Glutamatergic neuron (in vitro differentiated cells): Measurements from ENCODE around the gene NHS. TPM values are rescaled to one million over a fixed set of nuclear protein-coding genes. Genes with fewer than 3 reads are reported as not detected.

Experiments used
- DNase-seq: peaks from one replicate; pipeline ENCODE4 v3.0.0; 2022
- H3K27ac Mint-ChIP-seq: one replicate; pipeline ENCODE4 v1.8.0; 2020; ENCODE audit warnings: mild to moderate bottlenecking, mixed read lengths, inconsistent platforms; ENCODE audit not compliant: unreplicated experiment
- H3K27me3 Mint-ChIP-seq: one replicate; pipeline ENCODE4 v1.8.0; 2020; ENCODE audit warnings: mild to moderate bottlenecking, moderate library complexity, mixed read lengths, inconsistent platforms; ENCODE audit not compliant: unreplicated experiment
- H3K36me3 Mint-ChIP-seq: one replicate; pipeline ENCODE4 v1.8.0; 2020; ENCODE audit warnings: mild to moderate bottlenecking, mixed read lengths, inconsistent platforms; ENCODE audit not compliant: unreplicated experiment
- H3K4me1 Mint-ChIP-seq: one replicate; pipeline ENCODE4 v1.8.0; 2020; ENCODE audit warnings: mild to moderate bottlenecking, low read depth, mixed read lengths, inconsistent platforms; ENCODE audit not compliant: unreplicated experiment
- H3K4me3 Mint-ChIP-seq: one replicate; pipeline ENCODE4 v1.8.0; 2020; ENCODE audit warnings: mild to moderate bottlenecking, mixed read lengths, inconsistent platforms; ENCODE audit not compliant: unreplicated experiment
- H3K9me3 Mint-ChIP-seq: one replicate; pipeline ENCODE4 v1.8.0; 2020; ENCODE audit warnings: mild to moderate bottlenecking, moderate library complexity, mixed read lengths, inconsistent platforms; ENCODE audit not compliant: unreplicated experiment
- total RNA-seq: library from RNA; stranded (reverse); fragmentation: NEBNext Ultra II Directional; extraction: Animal tissue kit (Norgen Biotek cat#: 25700); gene quantifications from one replicate; pipeline ENCODE4 v1.2.1, GENCODE V29; 2021; ENCODE audit not compliant: unreplicated experiment
- TF ChIP-seq, protein P1 (sequence below): fragments of 200-600 bp; sonication (generic); IDR thresholded peaks from one replicate; pipeline ENCODE4 v1.5.0; 2021; ENCODE audit not compliant: partially characterized antibody, unreplicated experiment

The NHS gene
- total RNA-seq, 1 donor from 2014 or later, result 9.1 TPM

DNA sequence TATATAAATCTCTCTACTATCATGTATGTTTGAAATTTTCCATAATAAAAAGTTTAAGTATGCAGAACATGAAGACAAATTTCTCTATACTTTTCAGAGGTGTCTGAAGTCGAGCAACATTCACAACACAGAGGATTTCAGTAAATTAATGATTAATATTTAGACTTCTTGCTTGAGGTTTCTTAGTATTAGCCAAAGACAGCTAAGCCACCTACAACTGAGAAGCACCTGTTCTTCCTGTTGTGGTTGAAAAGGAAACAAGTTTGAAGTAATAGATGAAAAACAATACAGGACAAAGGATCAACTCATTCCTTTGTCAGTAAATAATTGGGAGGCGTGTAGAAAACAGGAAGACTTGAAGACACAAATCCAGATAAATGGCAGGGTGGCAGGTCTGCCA is 383.4 kb downstream of the NHS start:
- Mint-ChIP-seq H3K4me3 (no peak overlapping the region), H3K27ac (no peak overlapping the region), H3K27me3 (no peaks in the 10 kb centered on the region)

DNA sequence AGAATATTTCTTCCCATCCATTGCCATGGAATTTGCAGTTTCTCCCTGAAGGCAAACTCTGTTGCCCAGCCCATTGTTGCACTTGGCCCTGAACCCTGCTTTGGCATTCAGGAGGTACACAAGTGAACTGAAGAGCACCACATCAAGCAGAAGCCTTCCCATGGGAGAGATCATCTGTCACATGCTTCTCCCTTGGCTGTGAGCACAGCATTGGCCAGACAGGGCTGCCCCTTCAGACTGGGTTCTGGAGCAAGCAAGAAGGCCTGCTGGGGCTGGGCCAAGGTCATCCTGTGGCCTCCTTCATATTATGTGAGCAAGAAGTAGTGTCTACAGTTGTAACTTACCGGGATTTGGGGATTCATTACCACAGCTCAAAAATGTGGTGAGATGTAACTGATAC is 385.0 kb downstream of the NHS start:
- H3K36me3 Mint-ChIP-seq, result no peaks in the 10 kb centered on the region
- TF ChIP-seq, protein P1, sequence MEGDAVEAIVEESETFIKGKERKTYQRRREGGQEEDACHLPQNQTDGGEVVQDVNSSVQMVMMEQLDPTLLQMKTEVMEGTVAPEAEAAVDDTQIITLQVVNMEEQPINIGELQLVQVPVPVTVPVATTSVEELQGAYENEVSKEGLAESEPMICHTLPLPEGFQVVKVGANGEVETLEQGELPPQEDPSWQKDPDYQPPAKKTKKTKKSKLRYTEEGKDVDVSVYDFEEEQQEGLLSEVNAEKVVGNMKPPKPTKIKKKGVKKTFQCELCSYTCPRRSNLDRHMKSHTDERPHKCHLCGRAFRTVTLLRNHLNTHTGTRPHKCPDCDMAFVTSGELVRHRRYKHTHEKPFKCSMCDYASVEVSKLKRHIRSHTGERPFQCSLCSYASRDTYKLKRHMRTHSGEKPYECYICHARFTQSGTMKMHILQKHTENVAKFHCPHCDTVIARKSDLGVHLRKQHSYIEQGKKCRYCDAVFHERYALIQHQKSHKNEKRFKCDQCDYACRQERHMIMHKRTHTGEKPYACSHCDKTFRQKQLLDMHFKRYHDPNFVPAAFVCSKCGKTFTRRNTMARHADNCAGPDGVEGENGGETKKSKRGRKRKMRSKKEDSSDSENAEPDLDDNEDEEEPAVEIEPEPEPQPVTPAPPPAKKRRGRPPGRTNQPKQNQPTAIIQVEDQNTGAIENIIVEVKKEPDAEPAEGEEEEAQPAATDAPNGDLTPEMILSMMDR, result no peak
- DNase-seq, result no peak
- H3K27me3 Mint-ChIP-seq, result no peaks in the 10 kb centered on the region
- H3K4me1 Mint-ChIP-seq, result no peaks in the 10 kb centered on the region
- no peak overlapping the region for H3K27ac Mint-ChIP-seq
- H3K9me3 Mint-ChIP-seq, result no peaks in the 10 kb centered on the region
- no peak overlapping the region for H3K4me3 Mint-ChIP-seq

More for the DNA sequence above, 383.4 kb downstream of the NHS start:
- H3K36me3 Mint-ChIP-seq, result no peaks in the 10 kb centered on the region
- TF ChIP-seq, protein P1, result no peak
- no peak for DNase-seq
- no peaks in the 10 kb centered on the region for H3K9me3 Mint-ChIP-seq
- no peaks in the 10 kb centered on the region for H3K4me1 Mint-ChIP-seq

DNA sequence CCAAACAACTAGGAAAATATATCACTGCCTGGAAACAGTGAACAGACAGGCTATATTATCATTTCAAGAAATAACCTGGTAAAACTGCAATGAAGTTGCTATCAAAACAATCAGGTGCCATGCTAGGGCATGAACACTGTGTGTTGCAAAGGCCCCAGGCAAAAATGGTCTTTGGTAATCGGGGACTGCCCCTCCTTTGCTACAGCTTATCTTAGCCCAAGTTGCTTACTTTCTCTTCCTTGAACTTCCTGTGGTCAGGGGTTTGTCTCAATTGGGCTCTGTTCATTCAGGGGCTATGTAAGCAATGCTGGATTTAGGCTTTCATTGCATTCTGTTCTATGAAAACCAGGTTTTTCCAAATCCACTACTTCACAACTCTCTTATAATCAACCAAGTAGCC is 392.7 kb downstream of the NHS start:
- Mint-ChIP-seq H3K36me3 (no peaks in the 10 kb centered on the region), H3K27me3 (no peaks in the 10 kb centered on the region), H3K27ac (no peak overlapping the region), H3K4me3 (no peak overlapping the region), H3K4me1 (no peaks in the 10 kb centered on the region), H3K9me3 (no peaks in the 10 kb centered on the region)
- no peak for DNase-seq
- TF ChIP-seq, protein P1, result no peak

GRCh38 chrX:17768997-17769396 is 394.0 kb downstream of the NHS start:
- Mint-ChIP-seq H3K27ac (no peak overlapping the region), H3K36me3 (no peaks in the 10 kb centered on the region), H3K27me3 (no peaks in the 10 kb centered on the region), H3K4me1 (no peaks in the 10 kb centered on the region), H3K4me3 (no peak overlapping the region), H3K9me3 (no peaks in the 10 kb centered on the region)
- DNase-seq, result no peak
- TF ChIP-seq, protein P1, result no peak

DNA sequence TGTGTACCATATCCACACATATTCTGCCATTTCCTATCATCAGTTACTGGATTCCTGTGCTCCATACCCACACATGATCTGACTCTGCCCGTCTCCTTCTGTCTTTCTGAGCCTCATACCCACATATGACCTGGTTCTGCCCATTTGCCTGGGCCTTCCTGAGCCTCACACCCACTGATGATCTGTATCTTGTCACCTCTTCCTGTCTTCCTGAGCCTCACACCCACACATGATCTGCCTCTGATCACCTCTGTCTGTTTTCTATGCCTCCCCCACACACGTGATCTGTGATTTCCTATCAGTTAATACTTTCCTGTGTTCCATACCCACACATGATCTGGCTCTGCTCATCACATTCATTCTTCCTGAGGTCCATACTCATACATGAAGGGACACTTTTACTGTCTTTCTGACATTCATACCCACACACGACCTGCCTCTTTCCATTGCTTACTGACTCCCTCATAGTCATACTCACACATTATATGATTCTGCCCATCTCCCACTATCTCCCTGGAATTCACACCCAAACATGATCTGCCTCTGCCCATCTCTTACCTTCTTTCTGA is 394.8 kb downstream of the NHS start:
- TF ChIP-seq, protein P1, result no peak
- Mint-ChIP-seq H3K9me3 (no peaks in the 10 kb centered on the region), H3K36me3 (no peaks in the 10 kb centered on the region), H3K27me3 (no peaks in the 10 kb centered on the region), H3K4me1 (no peaks in the 10 kb centered on the region), H3K27ac (no peak overlapping the region), H3K4me3 (no peak overlapping the region)
- no peak for DNase-seq
